Stimulated activated CD8-positive, alpha-beta memory T cell treated with anti-CD3 and anti-CD28 coated beads, Interleukin-2, amount 100 ng/mL, for 48 hours (primary cell): Measurements from ENCODE around the gene RBFOX2.
"Not testable (repeated sequence)": the region's sequence is repeated elsewhere in the genome, so short reads cannot be mapped to it uniquely, and the experiment has no call there.

Experiments used
- DNase-seq, 2 donors: peaks; one replicate each; pipeline ENCODE4 v3.0.0-alpha.2; 2020; ENCODE audit warnings: low read depth in 2 of 2

RBFOX2 gene

DNA sequence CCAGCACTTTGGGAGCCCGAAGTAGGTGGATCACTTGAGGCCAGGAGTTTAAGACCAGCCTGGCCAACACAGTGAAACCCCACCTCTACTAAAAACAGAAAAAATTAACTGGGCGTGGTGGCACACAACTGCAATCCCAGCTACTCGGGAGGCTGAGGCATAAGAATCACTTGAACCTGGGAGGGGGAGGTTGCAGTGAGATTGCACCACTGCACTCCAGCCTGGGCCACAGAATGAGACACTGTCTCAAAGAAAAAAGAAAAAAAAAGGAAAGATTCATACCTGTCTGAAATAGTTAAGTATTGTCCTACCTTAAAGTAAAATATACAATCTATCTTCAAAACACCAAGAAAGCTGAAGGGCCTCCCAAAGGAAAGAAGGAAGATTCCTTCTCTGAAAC lies 20.1 kb downstream of the RBFOX2 start:
- DNase-seq: no peak

- no peak for DNase-seq
These were observed 20.5 kb downstream of the RBFOX2 start for GRCh38 chr22:36008131-36008530.

GRCh38 chr22:36003972-36004674 lies 24.5 kb downstream of the RBFOX2 start:
- no peak for DNase-seq

GRCh38 chr22:36002718-36003260 lies 25.8 kb downstream of the RBFOX2 start:
- no peak for DNase-seq

GRCh38 chr22:36002084-36002483 lies 26.5 kb downstream of the RBFOX2 start:
- no peak for DNase-seq

DNA sequence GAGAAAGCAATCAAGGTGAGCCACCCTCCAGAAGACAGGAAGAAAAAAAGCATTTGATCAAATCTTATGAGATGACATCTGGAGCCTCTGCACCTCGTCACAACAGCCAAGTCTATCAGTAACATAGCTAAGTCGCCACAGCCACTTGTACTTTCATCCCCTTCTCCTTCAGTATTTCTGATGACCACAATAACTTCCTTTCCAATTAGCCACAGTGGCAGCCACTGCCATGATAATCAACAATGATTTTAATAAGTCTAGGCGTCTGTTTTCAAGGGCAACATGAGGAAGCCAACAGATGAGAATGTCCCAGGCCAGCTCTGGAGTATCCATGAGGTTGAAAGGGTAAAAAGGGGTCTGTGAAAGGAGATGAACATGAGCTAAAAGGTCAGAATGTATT lies 29.9 kb downstream of the RBFOX2 start:
- no peak for DNase-seq

DNA sequence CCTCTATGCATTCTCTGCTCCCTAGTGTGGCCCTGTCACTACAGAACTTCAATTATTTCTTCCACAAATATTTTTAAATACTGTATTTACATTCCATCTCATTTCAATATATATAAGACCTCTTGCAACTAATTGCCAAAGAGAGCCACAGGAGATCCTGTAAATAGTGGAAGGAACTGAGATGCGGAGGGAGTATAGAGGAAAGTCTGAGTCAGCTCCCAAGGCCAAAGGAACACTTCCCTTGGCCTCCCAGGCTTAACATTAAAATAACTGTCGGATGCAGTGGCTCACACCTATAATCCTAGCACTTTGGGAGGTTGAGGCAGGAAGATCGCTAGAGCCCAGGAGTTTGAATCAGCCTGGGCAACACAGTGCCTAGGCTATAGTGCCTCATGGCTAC lies 31.2 kb downstream of the RBFOX2 start:
- no peak for DNase-seq

GRCh38 chr22:35996596-35996995 lies 32.0 kb downstream of the RBFOX2 start:
- DNase-seq: no peak

GRCh38 chr22:35995772-35996171 lies 32.9 kb downstream of the RBFOX2 start:
- no peak for DNase-seq

- DNase-seq: no peak
These were observed 33.3 kb downstream of the RBFOX2 start for GRCh38 chr22:35995348-35995747.

DNA sequence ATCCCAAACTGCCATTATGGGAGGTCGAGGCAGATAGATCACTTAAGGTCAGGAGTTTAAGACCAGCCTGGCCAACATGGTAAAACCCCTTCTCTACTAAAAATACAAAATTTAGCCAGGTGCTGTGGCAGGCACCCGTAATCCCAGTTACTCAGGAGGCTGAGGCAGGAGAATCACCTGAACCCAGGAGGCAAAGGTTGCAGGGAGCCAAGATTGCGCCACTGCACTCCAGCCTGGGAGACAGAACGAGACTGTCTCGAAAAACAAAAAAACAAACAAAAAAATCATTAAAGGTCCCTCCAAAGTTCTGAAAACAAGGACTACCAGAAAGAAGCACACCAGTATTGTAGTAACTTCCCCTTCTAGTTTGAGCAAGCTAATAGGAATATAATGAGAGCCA lies 34.9 kb downstream of the RBFOX2 start:
- not testable (repeated sequence) for DNase-seq

GRCh38 chr22:35993048-35993714 lies 35.4 kb downstream of the RBFOX2 start:
- no peak for DNase-seq

DNA sequence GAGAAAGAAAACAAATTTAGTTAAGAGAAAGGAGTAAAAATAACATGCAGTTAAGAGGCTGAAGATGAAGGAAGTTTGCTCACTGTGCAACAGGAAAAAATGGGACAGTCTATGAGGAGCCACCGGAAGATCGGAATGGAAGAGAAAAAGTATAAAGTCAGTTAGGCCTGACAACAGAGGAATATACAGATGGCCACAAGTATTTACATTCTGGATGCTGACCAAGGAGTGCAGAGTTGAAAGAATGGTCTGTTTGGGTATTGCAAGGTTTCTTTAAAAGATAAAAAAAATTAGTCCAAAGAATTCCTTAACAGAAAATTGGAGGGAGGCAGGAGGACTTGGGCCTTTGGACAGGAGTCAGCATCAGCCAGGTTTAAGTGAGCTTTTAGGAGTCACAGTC lies 37.5 kb downstream of the RBFOX2 start:
- DNase-seq: no peak

- no peak for DNase-seq
These were observed 40.6 kb downstream of the RBFOX2 start for GRCh38 chr22:35988030-35988429.

DNA sequence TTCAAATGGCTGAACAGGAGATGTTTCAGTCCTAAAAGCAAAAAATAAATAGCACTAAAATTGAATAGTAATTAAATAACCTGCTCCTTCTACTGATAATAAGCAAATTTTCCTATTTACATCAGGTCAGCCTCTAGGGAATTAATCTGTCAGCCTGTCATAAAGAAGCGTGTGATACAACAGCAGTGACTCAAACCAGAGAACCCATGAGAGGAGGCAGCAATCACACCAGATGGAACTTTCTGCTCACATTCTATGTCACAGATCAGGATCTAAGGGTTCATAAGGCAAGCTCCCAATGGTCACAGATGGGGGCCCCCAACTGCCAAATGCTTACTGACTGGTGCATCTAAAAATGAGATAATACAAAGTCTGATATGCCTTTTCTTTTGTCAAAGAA lies 41.1 kb downstream of the RBFOX2 start:
- DNase-seq: no peak

DNA sequence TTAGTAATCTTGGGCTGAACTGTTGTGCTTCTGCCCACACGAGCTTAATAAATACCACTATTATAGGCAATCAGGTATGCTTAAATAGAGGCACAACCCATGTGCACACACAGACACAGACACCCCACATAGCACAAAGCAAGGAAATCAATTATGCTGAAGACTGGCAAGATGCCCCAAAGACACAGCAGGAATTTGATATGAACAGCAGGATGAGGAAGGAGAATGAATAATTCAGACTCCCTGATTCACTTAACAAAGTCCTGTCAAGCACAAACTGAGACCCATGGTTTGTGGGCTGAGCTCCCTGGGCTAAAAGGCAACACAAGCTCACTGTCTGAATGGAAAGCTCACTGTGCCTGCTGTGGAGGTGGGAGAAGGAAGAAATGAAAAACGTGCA lies 42.5 kb downstream of the RBFOX2 start:
- DNase-seq: no peak

- no peak for DNase-seq
These were observed 43.3 kb downstream of the RBFOX2 start for GRCh38 chr22:35985371-35985770.

DNA sequence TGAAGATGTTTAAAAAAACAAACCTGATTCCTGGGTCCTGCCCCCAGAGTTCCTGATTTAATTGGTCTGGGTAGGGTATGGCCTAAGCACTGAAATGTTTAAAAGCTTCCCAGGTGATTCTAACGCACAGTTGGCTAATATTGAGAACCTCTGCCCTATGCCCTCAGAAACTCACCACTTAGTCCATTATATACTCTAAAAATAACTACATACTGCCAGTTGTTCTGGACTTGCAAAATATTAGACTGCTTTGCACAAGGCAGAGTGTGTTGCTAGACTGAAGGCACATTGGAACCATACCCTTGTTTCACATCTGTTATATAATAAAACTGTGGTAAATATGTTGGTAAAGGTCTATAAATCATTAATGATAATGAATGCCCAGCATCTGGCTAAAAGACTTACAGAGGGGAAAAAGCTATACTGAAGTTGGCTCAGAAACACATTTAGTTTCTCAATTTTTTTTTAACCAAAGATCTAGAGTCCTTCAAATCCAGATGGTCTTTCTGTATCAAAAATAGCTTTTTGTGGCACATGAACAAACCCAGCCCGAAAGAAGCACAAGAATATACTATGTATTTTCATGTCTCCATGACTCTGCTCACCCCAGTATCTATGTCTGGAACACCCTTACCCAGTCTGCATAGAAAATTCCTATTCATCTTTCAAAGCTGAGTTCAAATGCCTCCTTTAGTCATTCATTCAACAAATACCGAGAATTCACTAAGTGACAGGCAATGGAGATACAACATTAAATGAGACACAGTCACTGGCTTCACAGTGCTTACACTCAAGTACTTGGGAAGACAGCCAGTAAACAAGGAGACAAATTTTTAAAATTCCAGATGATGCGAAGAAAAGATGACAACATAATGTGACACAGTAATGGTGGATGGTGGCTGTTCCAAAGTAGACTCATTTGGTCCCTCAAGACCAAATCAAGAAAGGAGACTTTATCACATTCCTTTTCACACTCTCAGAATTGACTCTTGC lies 44.1 kb downstream of the RBFOX2 start:
- DNase-seq: no peak

DNA sequence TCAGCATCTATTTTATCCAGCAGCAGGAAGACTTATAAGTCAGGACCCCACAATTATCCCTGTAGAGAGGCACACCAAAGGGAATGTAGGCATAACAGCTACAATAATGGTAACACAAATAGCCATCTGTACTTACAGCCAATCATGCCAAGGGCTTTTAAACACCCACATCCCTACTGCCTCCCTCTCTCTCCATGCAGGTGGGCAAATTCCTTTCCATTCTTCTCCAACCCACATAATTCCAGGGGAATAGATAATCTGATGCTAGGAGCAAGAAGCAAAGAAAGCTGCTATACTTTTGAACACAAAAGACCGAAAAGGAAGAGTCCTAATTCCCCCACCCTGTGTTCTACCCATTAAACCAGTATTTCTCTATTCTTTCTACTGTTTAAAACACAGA lies 46.7 kb downstream of the RBFOX2 start:
- no peak for DNase-seq

GRCh38 chr22:35978889-35979288 lies 49.7 kb downstream of the RBFOX2 start:
- no peak for DNase-seq

DNA sequence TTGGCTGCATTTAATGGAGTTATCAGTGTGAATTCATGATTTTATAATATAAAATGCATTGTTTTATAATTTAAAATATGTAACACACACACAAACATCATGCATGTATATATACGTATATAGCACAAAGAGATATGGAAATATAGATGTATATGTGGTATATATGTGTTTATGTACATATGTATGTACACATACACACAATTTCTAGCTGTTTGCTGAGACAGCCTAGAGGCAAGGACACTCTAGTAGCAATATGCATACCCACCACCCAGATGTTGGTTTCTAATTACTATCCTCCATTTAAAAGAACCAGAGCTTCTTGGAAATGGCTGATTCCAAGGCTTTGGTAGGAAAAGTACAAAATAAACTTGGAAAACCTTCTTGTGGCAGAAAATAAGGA lies 50.4 kb downstream of the RBFOX2 start:
- no peak for DNase-seq

DNA sequence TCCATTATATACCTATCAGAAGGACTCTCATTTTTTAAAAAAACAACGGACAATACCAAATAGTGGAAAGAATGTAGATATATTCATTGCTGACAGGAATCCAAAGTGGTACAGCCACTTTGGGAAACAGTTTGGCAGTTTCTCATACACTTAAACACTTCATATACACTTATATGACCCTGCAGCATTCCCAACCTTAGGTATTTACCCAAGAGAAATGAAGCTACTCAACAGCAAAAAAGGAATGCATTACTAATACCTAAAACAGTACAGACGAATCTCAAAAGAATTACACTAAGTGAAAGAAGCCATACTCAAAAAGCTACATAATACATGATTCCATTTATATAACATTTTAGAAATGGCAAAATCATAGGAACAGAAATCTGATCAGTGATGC lies 51.5 kb downstream of the RBFOX2 start:
- no peak for DNase-seq
